Activated gamma-delta T cell (primary cell): ENCODE data around the gene ZMYM2.
"Not testable (repeated sequence)": the region's sequence is repeated elsewhere in the genome, so short reads cannot be mapped to it uniquely, and the experiment has no call there.

Source experiments
- DNase-seq: peaks from one replicate; lab custom pipeline; 2025; lab: John Stamatoyannopoulos, UW
- total RNA-seq, 2 donors: gene quantifications; one replicate each; lab custom pipeline; 2026; lab: John Stamatoyannopoulos, UW

Gene ZMYM2
- 305 to 371 reads per million in 2 donors for total RNA-seq

DNA sequence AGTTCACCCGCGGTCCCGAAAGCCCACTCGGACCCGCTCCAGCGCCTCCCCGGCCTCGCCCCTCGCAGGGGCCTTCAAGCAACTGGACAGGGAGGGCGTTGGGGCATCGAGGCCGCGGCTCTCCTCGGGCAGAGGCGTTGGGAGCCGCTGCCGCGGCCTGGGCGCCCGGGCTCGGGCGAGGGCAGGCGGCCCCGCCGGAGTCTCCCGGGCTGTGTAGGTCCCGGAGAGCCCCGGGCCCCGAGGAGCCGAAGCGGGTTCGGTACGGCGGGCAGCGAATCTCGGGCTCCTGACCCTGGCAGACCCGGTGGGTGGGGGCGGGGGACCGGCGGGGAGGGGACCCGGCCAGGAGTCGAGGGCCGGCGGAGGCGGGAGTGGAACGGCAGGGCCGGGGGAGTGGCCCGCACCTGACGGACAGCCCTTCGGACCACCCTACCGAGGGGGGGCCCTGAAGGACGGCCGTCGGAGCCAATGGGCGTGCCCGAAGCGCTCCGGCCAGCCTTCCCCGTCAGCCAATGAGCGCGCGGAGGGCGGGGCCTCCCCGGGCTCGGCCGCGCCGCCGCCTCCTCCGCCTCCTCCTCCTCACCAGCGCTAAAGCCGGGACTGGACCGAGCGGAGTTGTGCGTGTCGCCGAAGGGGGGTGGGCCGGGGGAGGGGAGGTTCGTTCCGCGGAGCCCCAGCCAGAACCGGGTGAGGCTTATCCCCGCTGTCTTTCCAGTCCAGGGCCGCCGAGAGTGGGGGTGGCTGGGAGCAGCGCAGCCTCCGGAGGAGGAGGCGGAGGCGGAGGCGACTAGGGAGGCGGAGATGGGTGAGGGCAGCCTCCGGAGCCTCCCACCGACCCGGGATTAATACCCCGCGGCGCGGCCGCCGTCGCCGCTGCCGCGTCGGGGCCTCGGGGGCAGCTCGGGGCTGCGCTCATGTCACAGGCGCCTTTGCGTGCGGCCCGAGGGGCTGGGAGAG lies at the start of gene ZMYM2:
ZMYM2 (plus strand) TSS at position 573 of the 957 bp plus-strand sequence. CDS start 34,346 bp downstream, outside the sequence.
- DNase-seq, result peak; percentile 99

DNA sequence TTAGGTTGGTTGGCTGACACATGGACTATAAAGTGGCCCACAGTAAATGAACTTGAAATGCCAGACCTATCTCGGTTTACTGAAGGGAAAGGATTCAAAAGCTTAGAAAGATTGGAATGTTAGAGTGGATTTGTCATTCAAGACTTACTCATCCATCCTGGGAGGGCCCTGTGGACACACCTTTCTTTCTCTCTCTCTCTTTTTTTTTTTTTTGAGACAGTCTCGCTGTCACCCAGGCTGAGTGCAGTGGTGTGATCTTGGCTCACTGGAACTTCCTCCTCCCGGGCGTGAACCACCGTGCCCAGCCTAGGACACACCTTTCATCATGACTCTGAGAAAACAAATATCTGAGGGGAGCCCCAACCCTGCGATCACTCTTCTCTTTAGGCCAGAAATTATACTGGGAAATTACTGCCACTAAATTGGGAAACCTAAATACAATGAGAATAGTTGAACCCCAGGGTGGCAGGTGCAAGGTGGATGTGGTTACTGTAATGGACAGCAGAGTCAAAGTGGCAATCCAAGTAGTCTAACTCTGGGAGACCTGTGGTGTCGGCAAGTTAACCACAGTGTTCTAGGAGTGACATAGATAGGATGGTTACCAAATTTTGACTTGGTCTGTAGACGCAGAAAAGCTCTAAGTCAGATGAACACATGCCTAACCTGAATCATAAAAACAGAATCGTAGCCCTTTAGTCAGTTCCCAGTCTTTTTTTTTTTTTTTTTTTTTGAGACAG lies 48.0 kb upstream of the ZMYM2 start:
- DNase-seq, result no peak

DNA sequence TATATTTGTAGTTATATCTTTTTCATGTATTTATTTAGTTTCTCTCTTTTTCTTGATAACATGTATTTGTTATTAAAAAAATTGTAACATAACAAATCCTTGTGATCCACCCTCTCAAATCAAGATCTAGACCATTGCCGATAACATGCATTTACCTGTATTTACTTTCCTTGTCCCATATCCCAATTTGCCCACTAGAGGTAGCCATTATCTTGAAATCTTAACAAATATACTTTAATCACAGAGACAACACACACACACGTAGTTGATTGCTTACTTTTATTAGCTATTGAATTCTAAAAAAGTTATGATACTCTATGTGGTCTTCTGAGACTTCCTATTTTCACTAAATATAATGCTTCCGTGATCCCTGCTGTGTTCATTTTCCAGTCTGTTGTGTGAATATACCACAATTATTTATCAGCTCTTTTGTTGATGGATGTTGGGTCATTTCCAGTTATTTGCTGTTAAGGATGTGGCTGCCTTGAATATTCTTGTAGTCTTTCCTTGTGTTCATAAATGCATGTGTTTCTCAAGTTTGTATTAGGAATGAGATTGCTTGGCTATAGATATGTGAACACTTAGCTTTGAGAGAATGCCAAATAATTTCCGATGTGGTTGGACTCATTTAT lies 31.3 kb upstream of the ZMYM2 start:
- DNase-seq, result no peak

DNA sequence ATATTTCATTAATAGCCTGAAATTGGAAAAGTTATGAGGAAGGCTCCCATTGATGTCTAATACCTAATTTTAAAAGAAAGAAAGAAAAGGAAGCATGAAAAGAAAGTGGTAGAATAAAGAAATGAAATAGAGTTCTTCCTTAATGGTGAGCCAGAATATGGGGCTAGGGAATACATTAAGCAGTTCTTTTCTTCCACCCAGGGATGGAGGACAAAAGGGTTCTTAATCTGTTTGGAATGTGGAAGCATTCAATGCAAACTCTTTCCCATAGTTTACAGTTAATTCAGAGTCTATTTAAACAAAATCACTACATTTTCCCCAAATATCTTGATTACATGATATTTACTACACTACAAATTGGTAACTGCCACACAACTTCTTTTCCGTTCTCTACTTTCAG lies 18.4 kb upstream of the ZMYM2 start:
- DNase-seq, result no peak

DNA sequence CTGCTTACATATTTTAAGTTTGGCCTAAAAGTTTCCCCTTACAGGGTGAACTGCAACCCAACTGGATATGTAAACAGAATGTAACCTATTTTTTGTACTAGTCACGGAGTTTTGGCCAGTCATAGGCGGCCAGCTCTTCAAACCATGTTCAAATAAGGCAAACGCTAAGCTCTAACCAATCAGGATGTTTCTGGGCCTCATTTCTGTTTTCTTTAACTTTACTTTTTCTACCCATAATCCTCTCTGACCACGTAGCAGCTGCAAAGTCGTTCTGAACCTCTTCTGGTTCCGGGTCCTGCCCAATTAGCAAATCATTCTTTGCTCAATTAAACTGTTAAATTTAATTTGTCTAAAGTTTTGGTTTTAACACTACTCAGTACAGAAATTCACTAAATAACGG lies 8.2 kb upstream of the ZMYM2 start:
- DNase-seq, result no peak

DNA sequence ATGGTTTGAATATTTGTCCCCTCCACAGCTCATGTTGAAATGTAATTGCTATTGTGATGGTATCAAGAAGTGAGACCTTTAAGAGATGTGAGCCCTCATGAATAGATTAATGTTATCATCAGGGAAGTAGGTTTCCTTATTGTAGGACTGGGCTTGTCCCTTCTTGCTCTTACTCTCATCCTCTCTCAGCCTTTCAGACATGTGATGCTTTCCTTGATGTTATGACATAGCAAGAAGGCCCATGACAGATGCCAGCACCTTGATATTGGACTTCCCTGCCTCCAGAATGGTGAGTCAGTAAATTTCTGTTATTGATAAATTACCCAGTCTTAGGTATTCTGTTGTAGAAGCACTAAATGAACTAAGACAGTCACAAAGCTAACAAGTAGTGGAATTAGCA lies 5.7 kb upstream of the ZMYM2 start:
- no peak for DNase-seq

DNA sequence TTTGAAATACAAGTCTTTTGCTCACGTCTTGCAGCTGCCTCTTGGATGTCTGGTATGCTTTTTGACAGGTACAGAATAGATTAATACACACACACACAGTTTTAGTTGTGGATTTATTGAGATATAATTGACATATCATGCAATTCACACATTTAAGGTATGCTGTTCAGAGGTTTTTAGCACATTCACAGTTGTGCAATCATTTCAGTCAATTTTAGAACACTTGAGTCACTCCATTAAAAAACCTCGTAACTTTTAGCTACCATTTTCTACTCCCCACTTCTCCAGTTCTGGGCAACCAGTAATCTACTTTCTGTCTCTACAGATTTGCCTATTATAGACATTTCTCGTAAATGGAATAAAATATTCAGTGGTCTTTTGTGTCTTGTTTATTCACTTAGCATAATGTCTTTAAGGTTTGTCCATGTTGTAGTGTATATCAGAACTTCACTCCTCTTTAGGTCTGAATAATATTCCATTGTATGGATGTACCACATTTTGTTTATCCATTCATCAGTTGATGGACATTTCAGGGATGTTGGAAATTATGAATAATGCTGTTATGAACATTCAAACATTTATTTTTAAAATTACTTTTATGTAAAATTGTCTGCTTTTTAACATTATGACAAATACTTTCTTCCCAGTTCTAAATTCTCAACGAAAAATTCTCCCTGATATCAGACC lies 2.5 kb upstream of the ZMYM2 start:
- no peak for DNase-seq

DNA sequence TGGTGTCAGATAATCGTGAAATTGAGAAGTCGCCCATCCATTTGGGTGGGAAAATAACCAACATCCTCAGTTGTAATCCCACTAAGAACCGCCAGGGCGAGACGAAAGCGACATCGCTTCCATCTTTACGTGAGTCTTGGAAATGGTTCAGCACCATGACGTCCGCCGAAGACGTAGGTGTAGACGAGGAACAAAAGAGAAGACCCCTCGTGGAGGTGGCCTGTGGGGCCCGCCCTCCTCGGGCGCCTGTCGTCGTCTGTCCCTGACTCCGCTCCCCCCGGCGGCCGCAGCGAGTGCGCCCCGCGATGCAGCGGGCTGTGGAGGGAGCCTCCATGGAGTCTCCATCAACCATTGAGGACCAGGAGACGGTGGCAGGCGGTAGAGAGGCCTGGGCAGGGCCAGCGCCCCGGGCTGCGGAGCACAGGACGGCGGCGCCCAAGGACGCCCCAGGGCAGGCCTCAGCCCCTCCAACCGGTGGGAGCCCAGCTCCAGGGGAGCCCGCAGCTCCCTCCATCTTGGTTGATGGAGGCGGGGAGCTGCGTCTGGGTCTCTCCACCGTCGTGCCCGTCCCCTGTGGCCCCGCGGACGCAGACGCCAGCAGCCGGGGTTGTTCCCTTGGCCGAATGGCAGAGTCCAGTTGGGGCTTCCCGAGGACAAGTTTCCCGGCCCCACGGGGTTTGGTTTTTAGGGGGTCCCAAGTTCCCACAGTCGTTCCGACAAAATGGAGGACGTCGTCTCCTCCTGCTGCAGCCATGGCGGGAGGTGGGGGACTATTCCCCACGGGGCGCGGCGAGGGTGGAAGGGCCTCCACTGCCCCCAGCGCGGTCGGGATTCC lies 990 bp upstream of the ZMYM2 start:
- peak; percentile 63 for DNase-seq

DNA sequence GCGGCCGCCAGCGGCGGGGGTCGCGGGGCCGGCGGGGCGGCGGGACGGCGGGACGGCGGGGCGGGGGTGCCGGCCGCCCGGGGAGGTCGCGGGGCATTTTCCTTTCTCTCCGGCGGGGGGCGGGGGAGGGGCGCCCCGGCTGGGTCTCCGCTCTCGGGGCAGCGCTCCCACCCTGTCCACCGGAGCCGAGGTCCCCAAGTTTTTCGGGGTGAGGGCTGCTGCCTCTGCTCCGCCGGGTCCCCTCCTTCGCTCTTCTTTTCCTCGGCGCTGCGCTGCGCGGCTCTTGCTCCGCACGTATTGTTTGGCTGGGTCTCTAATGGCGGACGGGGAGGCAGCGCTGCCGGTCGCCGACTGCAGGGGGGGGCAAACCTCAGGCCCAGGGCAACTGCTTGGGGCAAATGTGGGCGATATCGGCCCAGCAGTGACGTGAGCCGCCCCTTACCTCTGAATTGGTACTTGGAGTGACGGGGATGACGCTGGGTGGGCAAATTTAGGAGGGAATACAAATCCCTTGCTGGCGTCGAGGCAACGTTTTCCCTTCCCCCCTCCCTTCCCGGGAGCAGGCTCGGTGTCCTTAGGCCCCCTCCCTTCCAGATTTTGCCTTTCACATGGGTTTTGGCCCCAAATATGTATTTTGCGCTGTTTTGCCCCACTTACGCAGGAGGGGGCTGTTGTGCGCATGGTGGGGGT lies 759 bp downstream of the ZMYM2 start:
- peak; percentile 54 for DNase-seq

DNA sequence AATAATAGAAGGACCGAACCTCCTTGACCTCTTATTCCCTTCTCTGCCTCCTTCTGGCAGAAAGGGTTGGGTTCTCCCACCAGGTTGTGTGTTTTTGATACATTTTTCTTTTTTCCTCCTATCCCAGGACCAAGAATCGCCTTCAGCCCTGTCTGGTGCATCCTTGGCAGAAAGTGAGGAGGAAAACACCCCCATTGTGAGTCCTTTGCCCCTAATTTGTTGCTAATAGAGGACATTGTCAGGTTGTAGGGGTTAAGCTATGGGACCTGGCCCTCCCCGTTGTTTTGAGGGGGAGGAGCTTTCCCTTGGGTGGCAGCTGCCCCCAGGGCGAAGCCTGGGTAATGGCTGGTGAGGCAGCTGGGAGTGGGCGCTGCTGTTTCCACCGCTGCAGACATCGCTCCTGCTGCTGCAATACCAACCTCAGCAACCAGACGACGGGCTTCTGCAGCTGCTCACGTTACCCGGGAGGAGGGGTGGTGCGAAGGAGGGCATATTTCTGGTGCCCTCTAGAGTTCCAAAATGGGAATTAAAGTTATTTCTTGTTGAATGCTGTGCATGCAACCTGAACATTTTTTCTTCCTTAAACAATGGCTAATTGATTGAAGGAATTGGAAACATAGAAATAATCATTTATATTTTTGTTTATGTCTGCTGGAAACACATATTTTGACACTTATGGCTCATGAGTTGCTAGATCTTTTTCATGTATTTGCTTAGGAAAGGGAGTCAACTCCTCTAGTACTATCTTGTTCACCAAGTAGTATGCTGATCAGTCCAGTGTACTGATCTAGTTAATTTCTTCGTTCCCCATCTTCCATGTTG lies 1.5 kb downstream of the ZMYM2 start:
- peak; percentile 22 for DNase-seq

DNA sequence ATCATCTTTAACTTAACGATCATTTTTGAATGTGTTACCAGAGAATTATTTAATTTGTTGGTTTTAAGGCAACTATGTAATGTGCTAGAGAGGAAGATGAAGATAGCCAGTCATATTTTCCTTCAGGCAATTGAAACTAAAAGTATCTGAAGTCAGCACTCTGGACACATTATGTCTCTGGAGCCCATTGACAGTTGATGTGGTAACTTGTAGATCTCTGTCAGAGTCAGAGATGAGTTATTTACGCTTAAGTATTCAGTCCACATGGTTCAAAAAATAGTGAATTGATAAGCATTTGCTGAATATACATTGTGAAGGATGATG lies 2.1 kb downstream of the ZMYM2 start:
- no peak for DNase-seq

DNA sequence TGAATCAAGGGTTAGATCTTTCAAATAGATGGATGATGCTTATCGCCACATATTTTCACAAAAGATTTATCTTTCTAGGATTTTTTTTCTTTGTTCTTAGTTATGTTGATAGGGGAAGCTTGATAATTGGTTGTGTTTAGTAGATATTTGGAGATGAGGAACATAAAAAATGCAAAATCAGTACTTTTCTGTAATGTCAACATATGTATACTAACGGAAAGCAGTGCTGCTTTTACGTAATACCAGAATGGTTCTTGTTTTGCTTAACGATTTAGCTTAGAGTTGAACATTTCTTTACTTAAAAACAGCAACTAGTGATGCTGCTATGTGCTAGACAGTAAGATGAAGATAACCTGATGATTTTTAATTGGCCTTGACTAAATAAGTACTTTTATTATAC lies 3.0 kb downstream of the ZMYM2 start:
- DNase-seq, result no peak

DNA sequence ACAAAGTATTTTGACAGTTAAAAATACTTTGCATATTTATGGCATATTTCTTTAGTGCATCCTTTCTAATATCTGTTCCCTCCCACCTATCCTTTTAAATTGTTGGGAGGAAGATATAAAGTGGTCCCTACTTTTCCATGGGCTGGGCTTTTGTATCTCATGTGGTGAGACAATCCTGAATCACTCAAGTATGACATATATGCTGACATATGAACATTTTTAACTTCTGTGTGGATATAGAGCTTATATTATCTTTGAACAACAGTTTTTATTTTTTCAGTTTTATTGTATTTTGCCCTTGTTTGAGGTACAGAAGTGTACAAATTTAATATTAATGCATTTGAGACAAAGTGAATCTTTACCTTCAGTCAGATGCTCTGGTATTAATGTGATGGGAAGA lies 3.4 kb downstream of the ZMYM2 start:
- no peak for DNase-seq

DNA sequence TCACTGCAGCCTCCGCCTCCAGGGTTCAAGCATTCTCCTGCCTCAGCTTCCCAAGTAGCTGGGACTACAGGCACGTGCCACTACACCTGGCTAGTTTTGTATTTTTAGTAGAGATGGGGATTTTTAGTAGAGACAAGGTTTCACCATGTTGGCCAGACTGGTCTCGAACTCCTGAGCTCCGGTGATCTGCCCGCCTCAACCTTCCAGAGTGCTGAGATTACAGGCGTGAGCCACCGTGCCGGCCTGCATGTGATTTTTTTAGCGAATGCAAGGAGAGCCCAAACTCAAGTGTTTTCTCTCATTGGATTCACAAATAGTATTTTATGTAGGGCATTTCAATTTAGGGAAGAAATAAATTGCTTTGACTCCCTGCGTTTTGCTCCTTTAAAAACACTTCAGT lies 4.4 kb downstream of the ZMYM2 start:
- DNase-seq, result no peak

DNA sequence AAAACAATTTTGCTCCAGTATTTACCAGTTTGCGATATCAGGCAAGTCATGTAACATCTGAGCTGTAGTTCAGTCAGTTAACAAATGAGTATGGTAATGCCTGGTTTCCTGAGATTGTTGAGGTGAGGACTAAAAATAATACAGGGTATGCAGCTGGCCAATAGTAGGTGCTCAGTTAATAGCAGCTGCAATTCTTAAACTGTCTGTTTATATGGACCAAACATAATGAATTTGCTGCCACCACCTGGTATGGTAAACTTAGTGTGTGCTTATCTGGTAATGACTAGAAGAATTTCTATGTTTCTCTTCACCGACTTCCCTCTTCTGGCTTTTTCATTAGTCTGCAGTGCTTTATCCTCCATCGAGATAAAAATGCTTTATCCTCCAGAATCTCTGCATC lies 9.1 kb downstream of the ZMYM2 start:
- DNase-seq, result no peak

DNA sequence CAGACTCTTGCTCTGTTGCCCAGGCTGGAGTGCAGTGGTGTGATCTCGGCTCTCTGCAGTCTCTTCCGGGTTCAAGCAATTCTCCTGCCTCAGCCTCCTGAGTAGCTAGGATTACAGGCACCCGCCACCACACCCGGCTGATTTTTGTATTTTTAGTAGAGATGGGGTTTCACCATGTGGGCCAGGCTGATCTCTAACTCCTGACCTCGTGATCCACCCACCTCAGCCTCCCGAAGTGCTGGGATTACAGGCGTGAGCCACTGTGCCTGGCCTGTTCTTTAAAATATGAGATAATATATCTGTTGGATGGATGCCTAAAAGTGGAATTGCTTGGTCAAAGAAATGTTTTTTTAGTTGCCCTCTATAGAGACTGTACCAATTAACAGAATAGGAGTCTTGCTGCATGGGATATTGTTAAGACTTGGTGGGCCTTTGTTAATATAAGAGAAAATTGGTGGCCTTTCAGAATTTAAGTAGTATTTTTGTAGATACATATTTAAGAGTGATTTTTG lies 16.0 kb downstream of the ZMYM2 start:
- DNase-seq, result not testable (repeated sequence)

DNA sequence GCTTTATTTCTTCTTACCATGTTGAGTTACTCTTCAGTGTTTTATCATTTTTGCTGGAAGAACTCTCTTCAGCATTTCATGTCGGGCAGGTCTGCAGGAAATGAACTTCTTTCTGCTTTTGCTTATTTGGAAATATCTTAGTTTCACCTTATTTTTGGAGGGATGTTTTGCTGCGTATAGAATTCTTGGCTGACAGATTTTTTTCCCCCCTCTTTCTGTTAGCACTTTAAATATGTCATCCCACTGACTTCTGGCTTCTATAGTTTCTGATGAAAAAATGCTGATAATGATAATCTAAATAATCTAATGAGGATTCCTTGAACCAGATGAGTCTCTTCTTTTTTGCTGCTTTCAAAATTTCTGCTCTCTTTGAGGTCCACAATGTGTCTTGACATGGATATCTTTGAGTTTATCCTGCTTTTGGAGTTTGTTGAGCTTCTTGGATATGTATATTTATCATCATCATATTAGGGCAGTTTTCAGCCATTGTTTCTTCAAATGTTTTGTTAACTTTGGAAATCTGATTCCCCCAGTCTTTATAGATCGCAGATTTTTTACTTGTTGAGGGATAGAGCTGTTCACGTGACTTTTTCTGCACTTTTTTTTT lies 20.4 kb downstream of the ZMYM2 start:
- no peak for DNase-seq

DNA sequence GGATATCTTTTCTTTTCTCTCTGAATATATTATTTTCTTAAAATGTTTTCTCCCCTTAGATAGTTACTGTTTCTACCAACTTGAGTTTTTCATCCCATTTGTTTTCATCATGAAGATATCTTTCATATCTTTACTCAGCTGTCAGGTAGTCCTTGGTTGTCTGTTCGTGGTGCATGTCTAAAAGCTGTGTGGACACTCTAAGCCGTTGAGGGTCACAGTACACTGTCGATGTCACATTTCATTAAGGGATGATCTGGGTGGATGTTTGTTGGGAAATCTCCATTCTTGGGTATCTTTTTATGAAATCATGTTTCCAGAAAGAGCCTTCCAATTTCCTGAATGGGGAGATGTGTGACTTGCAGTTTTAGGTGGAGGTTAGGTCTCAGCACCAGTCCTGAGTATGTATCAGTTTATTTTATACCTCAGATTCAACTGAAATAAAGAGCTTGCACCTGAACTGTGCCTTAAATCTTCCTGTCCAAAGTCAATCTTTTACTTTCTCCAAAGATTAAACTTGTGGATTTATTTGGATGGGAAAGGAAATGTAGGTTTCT lies 23.2 kb downstream of the ZMYM2 start:
- DNase-seq, result no peak
